A549 (cell line): ENCODE data around the gene AGRN. TPM values are rescaled to one million over a fixed set of nuclear protein-coding genes. Genes with fewer than 3 reads are reported as not detected.

ENCODE experiments used
- ATAC-seq, 2 experiments: fragments of 200-7000 bp in 1 of 2; fragments of >200 bp in 1 of 2; cut with Nextera tagmentation in 1 of 2; cut with Tn5 transposase in 1 of 2; 3 replicates each; pipeline versions ENCODE4 v1.8.0 to v1.9.1; 2018 to 2020; ENCODE audit warnings: mild to moderate bottlenecking in 1 of 2, moderate library complexity in 1 of 2
- CTCF ChIA-PET: fragments of 300-600 bp; sonication (Branson Sonifier 250); formaldehyde crosslinking; extraction: SDS; loops from one replicate; lab custom pipeline; 2021; ENCODE audit warnings: antibody characterized with exemption, inconsistent platforms; lab: Yijun Ruan, JAX
- POLR2A ChIA-PET: fragments of 350-600 bp; formaldehyde crosslinking; extraction: SDS; loops from one replicate; lab custom pipeline; 2021; ENCODE audit warnings: antibody characterized with exemption, inconsistent platforms; lab: Yijun Ruan, JAX
- DNase-seq, 2 experiments: peaks; one replicate each; pipeline versions ENCODE4 v3.0.0 to v3.0.0-alpha.2; 2011 to 2016; ENCODE audit warnings: low read depth in 1 of 2, low spot score in 1 of 2
- FAIRE-seq: peaks from 2 replicates; lab custom pipeline; 2011; peaks lifted over from hg19 to GRCh38; lab: Jason Lieb, UNC
- H3K27ac ChIP-seq, 2 experiments: fragments of >200 bp; sonication (Bioruptor Twin); formaldehyde crosslinking; 3 replicates each; pipeline ENCODE4 v1.5.1; 2016 to 2017
- H3K4me1 ChIP-seq: fragments of >200 bp; sonication (Bioruptor Twin); formaldehyde crosslinking; 3 replicates; pipeline ENCODE4 v1.6.1; 2016
- H3K4me2 ChIP-seq: fragments of >200 bp; sonication (Bioruptor Twin); formaldehyde crosslinking; 3 replicates; pipeline ENCODE4 v1.6.1; 2016
- H3K4me3 ChIP-seq: fragments of >200 bp; sonication (Bioruptor Twin); formaldehyde crosslinking; 3 replicates; pipeline ENCODE4 v1.5.1; 2016
- H3K9me3 ChIP-seq: fragments of >200 bp; sonication (Bioruptor Twin); formaldehyde crosslinking; 3 replicates; pipeline ENCODE4 v1.6.1; 2016
- CBX8 ChIP-seq: fragments of 200-600 bp; sonication (generic); IDR thresholded peaks from 2 replicates; pipeline ENCODE4 v1.6.1; 2016
- CEBPB ChIP-seq, 2 experiments: fragments of >200 bp in 1 of 2; sonication (Bioruptor Twin) in 1 of 2; formaldehyde crosslinking in 1 of 2; IDR thresholded peaks; 2 replicates each; pipeline ENCODE4 v1.6.1; 2012 to 2016
- EHF ChIP-seq: fragments of 250-450 bp; sonication (Bioruptor Pico); IDR thresholded peaks from 2 replicates; pipeline ENCODE4 v1.5.0; 2020; ENCODE audit warnings: mild to moderate bottlenecking
- GATA3 ChIP-seq: IDR thresholded peaks from 2 replicates; pipeline ENCODE4 v1.6.1; 2012; ENCODE audit warnings: borderline replicate concordance
- HDAC2 ChIP-seq: fragments of 200-600 bp; sonication (generic); IDR thresholded peaks from 2 replicates; pipeline ENCODE4 v1.6.1; 2016
- HEYL ChIP-seq: fragments of 250-450 bp; sonication (Bioruptor Pico); IDR thresholded peaks from 2 replicates; pipeline ENCODE4 v1.8.0; 2021; ENCODE audit warnings: mild to moderate bottlenecking, moderate library complexity
- HMGXB4 ChIP-seq: fragments of 250-450 bp; sonication (Bioruptor Pico); IDR thresholded peaks from 2 replicates; pipeline ENCODE4 v1.5.0; 2021; ENCODE audit warnings: mild to moderate bottlenecking, moderate library complexity, borderline replicate concordance
- HOXB13 ChIP-seq: fragments of 250-450 bp; sonication (Bioruptor Pico); IDR thresholded peaks from 2 replicates; pipeline ENCODE4 v1.5.0; 2020; ENCODE audit warnings: low read depth, mild to moderate bottlenecking, moderate library complexity
- JUN ChIP-seq, 2 experiments: fragments of >200 bp; sonication (Bioruptor Twin); formaldehyde crosslinking; IDR thresholded peaks; 2 replicates in 1 of 2; 3 replicates in 1 of 2; pipeline ENCODE4 v1.6.1; 2016 to 2017
- KDM5A ChIP-seq: fragments of 200-600 bp; sonication (generic); IDR thresholded peaks from 2 replicates; pipeline ENCODE4 v1.6.1; 2016; ENCODE audit warnings: antibody characterized with exemption, mild to moderate bottlenecking
- MAZ ChIP-seq: fragments of 150-350 bp; IDR thresholded peaks from 2 replicates; pipeline ENCODE4 v1.6.1; 2014; ENCODE audit warnings: antibody characterized with exemption, low read depth, low read length, borderline replicate concordance
- MYC ChIP-seq: IDR thresholded peaks from 2 replicates; pipeline ENCODE4 v1.6.1; 2012; ENCODE audit warnings: mild to moderate bottlenecking, inconsistent platforms, low read length, improper control_type of control experiment, borderline replicate concordance
- NFE2L2 ChIP-seq: fragments of 150-350 bp; conservative IDR thresholded peaks from 2 replicates; pipeline ENCODE4 v1.6.1; 2014; ENCODE audit warnings: low read length
- PBX3 ChIP-seq: IDR thresholded peaks from 2 replicates; pipeline ENCODE4 v1.6.1; 2012
- PHF8 ChIP-seq: fragments of 200-600 bp; sonication (generic); IDR thresholded peaks from 2 replicates; pipeline ENCODE4 v1.6.1; 2016; ENCODE audit warnings: low read depth, mild to moderate bottlenecking, antibody characterized with exemption, moderate library complexity, borderline replicate concordance
- POLR2AphosphoS2 ChIP-seq: conservative IDR thresholded peaks from 2 replicates; pipeline ENCODE4 v1.6.1; 2012; ENCODE audit warnings: low read length, improper control_type of control experiment, inconsistent platforms
- RAD21 ChIP-seq, 2 experiments: fragments of >200 bp in 1 of 2; sonication (Bioruptor Twin) in 1 of 2; formaldehyde crosslinking in 1 of 2; IDR thresholded peaks in 1 of 2; conservative IDR thresholded peaks in 1 of 2; 2 replicates in 1 of 2; 3 replicates in 1 of 2; pipeline ENCODE4 v1.6.1; 2012 to 2018; ENCODE audit warnings: inconsistent platforms in 1 of 2
- RCOR1 ChIP-seq: fragments of 150-350 bp; IDR thresholded peaks from 2 replicates; pipeline ENCODE4 v1.6.1; 2014; ENCODE audit warnings: antibody characterized with exemption, low read length, low read depth
- TP53 ChIP-seq: fragments of 250-450 bp; sonication (Bioruptor Pico); IDR thresholded peaks from 2 replicates; pipeline ENCODE4 v1.5.0; 2021; ENCODE audit warnings: mild to moderate bottlenecking, moderate library complexity
- WGBS: methylation state at CpG from one replicate; pipeline ENCODE4 v1.1.6; 2017; ENCODE audit errors: missing lambda C conversion rate; 5-methylcytosine and 5-hydroxymethylcytosine counted together
- polyA plus RNA-seq, 4 experiments: library from polyadenylated mRNA; depleted of rRNA in 3 of 4; stranded (reverse); fragments of >200 nt; fragmentation: RNase III in 1 of 4; extraction: RNeasy Plus Mini Kit Qiagen cat#74134 plus additional on column Dnase treatment in 1 of 4; gene quantifications; 2 replicates in 3 of 4; 3 replicates in 1 of 4; pipeline ENCODE4 v1.2.3, GENCODE V29; 2011 to 2017

The AGRN gene
- polyA plus RNA-seq, 2 of the 4 experiments (the other 2 are of a cell fraction) = 23.9 to 90.9 TPM

- no peak overlapping the region for H3K4me3 ChIP-seq
- FAIRE-seq = no peak
- H3K27ac ChIP-seq = no peak overlapping the region
- CTCF ChIA-PET = interaction anchor here (1.0 to 1.9 kb wide), 2 partner anchors 19 to 248 kb away, joined by 3 to 10 read pairs; no protein-coding TSS in a partner anchor
- no peak overlapping the region for H3K4me2 ChIP-seq
- no peak for TF ChIP-seq NFE2L2
- TF ChIP-seq, all 56 proteins: peak for 0
- ATAC-seq (no peak), DNase-seq (no peak)
- Histone ChIP-seq H3K9me3 (no peaks in the 10 kb centered on the region), H3K4me1 (peaks cover 9% of the 10 kb centered on the region)
- WGBS = 90% methylated on average over 30 of the region's 34 CpGs
- POLR2A ChIA-PET = no interaction called here
These were observed 24.6 kb downstream of the AGRN start for GRCh38 chr1:1044455-1045078.

- Histone ChIP-seq H3K27ac (no peak overlapping the region), H3K4me1 (peaks cover 5% of the 10 kb centered on the region), H3K4me2 (no peak overlapping the region), H3K4me3 (no peak overlapping the region), H3K9me3 (no peaks in the 10 kb centered on the region)
- FAIRE-seq (no peak), ATAC-seq (no peak), DNase-seq (no peak)
- CTCF ChIA-PET = interaction anchor here (1.9 kb wide), 1 partner anchor 19 kb away, joined by 10 read pairs; no protein-coding TSS in a partner anchor
- POLR2A ChIA-PET = no interaction called here
- no peak for TF ChIP-seq HDAC2
- TF ChIP-seq EHF (CRISPR knock-in tag) = no peak
- TF ChIP-seq HMGXB4 = no peak
- no peak for TF ChIP-seq CEBPB (IDR thresholded peaks at IDR 0.05)
- no peak for TF ChIP-seq HEYL (CRISPR knock-in tag)
- no peak for TF ChIP-seq CBX8
- no peak for TF ChIP-seq MAZ
- no peak for TF ChIP-seq KDM5A
- no peak for TF ChIP-seq JUN (IDR thresholded peaks at IDR 0.05)
- no peak for TF ChIP-seq PHF8
- WGBS = 80% methylated on average over 1 of the region's 23 CpGs
These were observed 25.2 kb downstream of the AGRN start for GRCh38 chr1:1045129-1045528.

- ChIA-PET CTCF (no interaction called here), POLR2A (no interaction called here)
- DNase-seq (no peak), FAIRE-seq (no peak), ATAC-seq (no peak)
- WGBS = 83% methylated on average over 3 of the region's 20 CpGs
- TF ChIP-seq RAD21 (conservative IDR thresholded peaks at IDR 0.05 in 1 of 2, IDR thresholded peaks at IDR 0.05 in 1 of 2) = no peak
- TF ChIP-seq RCOR1 = no peak
- TF ChIP-seq GATA3 = no peak
- TF ChIP-seq TP53 (CRISPR knock-in tag) = no peak
- TF ChIP-seq POLR2AphosphoS2 = no peak
- Histone ChIP-seq H3K4me3 (no peak overlapping the region), H3K4me2 (no peak overlapping the region), H3K9me3 (no peaks in the 10 kb centered on the region), H3K4me1 (no peaks in the 10 kb centered on the region), H3K27ac (no peak overlapping the region)
These were observed 26.3 kb downstream of the AGRN start for GRCh38 chr1:1046243-1046642.

GRCh38 chr1:1046767-1047166 is 26.8 kb downstream of the AGRN start:
- no peaks in the 10 kb centered on the region for H3K9me3 ChIP-seq
- H3K4me3 ChIP-seq = no peak overlapping the region
- ATAC-seq (no peak), FAIRE-seq (no peak), DNase-seq (no peak)
- POLR2A ChIA-PET = no interaction called here
- TF ChIP-seq HOXB13 (CRISPR knock-in tag) (no peak), MYC (no peak), PBX3 (no peak), CEBPB (IDR thresholded peaks at IDR 0.05) (no peak)
- H3K4me1 ChIP-seq = no peaks in the 10 kb centered on the region
- WGBS = 85% methylated on average over 7 of the region's 26 CpGs
- H3K27ac ChIP-seq = no peak overlapping the region
- CTCF ChIA-PET = interaction anchor here (1.2 kb wide), 1 partner anchor 13 kb away, joined by 4 read pairs; no protein-coding TSS in a partner anchor
- H3K4me2 ChIP-seq = no peak overlapping the region
